ENCODE results near the gene AMBP.

AMBP gene

DNA sequence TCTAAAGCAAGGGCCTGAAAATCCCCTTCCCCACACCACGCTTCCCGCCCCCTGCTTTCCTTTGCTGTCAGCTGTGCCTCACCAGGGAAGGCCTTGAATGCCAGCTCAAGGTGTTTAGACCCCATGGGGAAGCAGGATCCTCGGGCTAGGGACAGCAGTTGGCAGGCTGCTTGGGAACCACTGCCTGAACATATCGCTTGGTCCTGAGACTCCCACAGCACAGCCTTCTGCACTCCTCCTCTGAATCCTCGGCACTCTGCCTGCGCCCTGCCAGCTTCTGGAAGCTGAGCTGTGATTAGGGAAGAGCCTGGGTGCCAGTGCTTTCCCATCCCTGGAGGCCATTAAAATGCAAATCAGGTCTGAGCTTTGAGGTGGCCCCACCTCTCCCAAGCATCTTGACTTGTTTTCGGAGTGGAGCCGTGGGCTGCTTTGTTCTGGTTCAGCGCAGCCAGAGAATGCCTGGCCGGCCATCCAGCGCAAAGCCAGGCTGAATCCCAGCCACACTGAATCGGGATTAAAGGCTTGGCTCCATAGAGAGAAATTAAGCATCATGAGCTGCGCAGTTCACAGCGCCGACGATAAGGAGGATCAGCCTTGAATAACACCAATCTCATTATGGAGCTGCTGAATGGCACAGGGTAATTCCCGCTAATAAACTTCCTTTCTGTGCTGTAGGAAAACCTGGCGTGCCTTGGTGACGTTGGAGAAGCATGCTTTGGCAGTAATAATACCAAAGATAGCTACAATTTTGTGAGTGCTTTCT is 40.0 kb downstream of the AMBP start:
- Histone ChIP-seq H3K9me2 (replicated peaks; ENCODE audit: control insufficient read depth, low read length) (no peaks in the 10 kb centered on the region), H3K9me3 (ENCODE audit: control insufficient read depth, insufficient read depth, low read length) (no peaks in the 10 kb centered on the region), H3K79me2 (ENCODE audit: control insufficient read depth, low read length) (no peaks in the 10 kb centered on the region), H3K4me2 (ENCODE audit: low read length) (no peak overlapping the region), H3F3A (ENCODE audit: control insufficient read depth, insufficient read depth) (no peaks in the 10 kb centered on the region), H4K20me1 (ENCODE audit: control insufficient read depth, insufficient read depth, low read depth, low read length) (no peaks in the 10 kb centered on the region), H3K4me1 (ENCODE audit: control insufficient read depth, low read length) (no peaks in the 10 kb centered on the region), H3K4me3 (ENCODE audit: low read length) (no peak overlapping the region), H3K27me3 (ENCODE audit: control insufficient read depth, low read length) (no peaks in the 10 kb centered on the region), H3K36me3 (ENCODE audit: control insufficient read depth, low read length) (no peaks in the 10 kb centered on the region), H3K27ac (ENCODE audit: low read depth, low read length) (no peak overlapping the region)
- TF ChIP-seq EZH2phosphoT487 (IDR thresholded peaks at IDR 0.05; ENCODE audit: borderline replicate concordance, low read length) = no peak
- TF ChIP-seq CTCF (IDR thresholded peaks at IDR 0.05; ENCODE audit: low read depth, low read length, poor library complexity, severe bottlenecking) = no peak

DNA sequence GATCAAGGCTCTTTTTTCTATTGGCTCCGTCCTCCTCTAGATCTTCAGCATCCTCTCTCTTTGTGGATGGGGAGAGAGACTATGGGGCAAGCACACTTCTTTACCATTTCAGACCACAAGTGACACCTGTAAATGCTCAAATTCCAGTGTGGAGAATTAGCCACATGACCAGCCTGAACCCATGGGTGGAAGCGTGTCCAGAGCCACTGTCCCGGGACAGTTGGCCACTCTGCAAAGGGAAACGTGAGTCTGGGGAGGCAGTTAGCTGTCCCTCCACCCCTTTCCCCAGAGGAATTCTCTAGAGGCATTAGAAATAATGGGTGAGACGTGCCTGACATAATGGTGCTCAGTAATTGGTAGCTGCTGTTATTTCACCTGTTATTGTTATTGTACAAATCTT is 40.9 kb downstream of the AMBP start:
- Histone ChIP-seq H3K4me3 (ENCODE audit: low read length) (no peak overlapping the region), H3K79me2 (ENCODE audit: control insufficient read depth, low read length) (no peaks in the 10 kb centered on the region), H3K4me2 (ENCODE audit: low read length) (no peak overlapping the region), H3K36me3 (ENCODE audit: control insufficient read depth, low read length) (no peaks in the 10 kb centered on the region), H3K27ac (ENCODE audit: low read depth, low read length) (no peak overlapping the region), H3K27me3 (ENCODE audit: control insufficient read depth, low read length) (no peaks in the 10 kb centered on the region), H3F3A (ENCODE audit: control insufficient read depth, insufficient read depth) (no peaks in the 10 kb centered on the region), H3K9me3 (ENCODE audit: control insufficient read depth, insufficient read depth, low read length) (no peaks in the 10 kb centered on the region), H4K20me1 (ENCODE audit: control insufficient read depth, insufficient read depth, low read depth, low read length) (no peaks in the 10 kb centered on the region), H3K9me2 (replicated peaks; ENCODE audit: control insufficient read depth, low read length) (no peaks in the 10 kb centered on the region), H3K4me1 (ENCODE audit: control insufficient read depth, low read length) (no peaks in the 10 kb centered on the region)
- TF ChIP-seq EZH2phosphoT487 (IDR thresholded peaks at IDR 0.05; ENCODE audit: borderline replicate concordance, low read length) (no peak), CTCF (IDR thresholded peaks at IDR 0.05; ENCODE audit: low read depth, low read length, poor library complexity, severe bottlenecking) (no peak)

- Histone ChIP-seq H3K36me3 (ENCODE audit: control insufficient read depth, low read length) (no peaks in the 10 kb centered on the region), H3K27ac (ENCODE audit: low read depth, low read length) (no peak overlapping the region)
Measured at GRCh38 chr9:114035845-114036801, 42.0 kb downstream of the AMBP start.

More at GRCh38 chr9:114035845-114036801, 42.0 kb downstream of the AMBP start:
- H3K4me3 ChIP-seq (ENCODE audit: low read length) = no peak overlapping the region
- no peaks in the 10 kb centered on the region for H4K20me1 ChIP-seq (ENCODE audit: control insufficient read depth, insufficient read depth, low read depth, low read length)
- no peaks in the 10 kb centered on the region for H3K9me3 ChIP-seq (ENCODE audit: control insufficient read depth, insufficient read depth, low read length)
- H3K9me2 ChIP-seq (replicated peaks; ENCODE audit: control insufficient read depth, low read length) = no peaks in the 10 kb centered on the region
- no peaks in the 10 kb centered on the region for H3K4me1 ChIP-seq (ENCODE audit: control insufficient read depth, low read length)
- TF ChIP-seq CTCF (IDR thresholded peaks at IDR 0.05; ENCODE audit: low read depth, low read length, poor library complexity, severe bottlenecking) (no peak), EZH2phosphoT487 (IDR thresholded peaks at IDR 0.05; ENCODE audit: borderline replicate concordance, low read length) (no peak)
- no peaks in the 10 kb centered on the region for H3K27me3 ChIP-seq (ENCODE audit: control insufficient read depth, low read length)
- no peaks in the 10 kb centered on the region for H3F3A ChIP-seq (ENCODE audit: control insufficient read depth, insufficient read depth)
- H3K79me2 ChIP-seq (ENCODE audit: control insufficient read depth, low read length) = no peaks in the 10 kb centered on the region
- H3K4me2 ChIP-seq (ENCODE audit: low read length) = no peak overlapping the region

All from DOHH2 (cell line).